K562 (cell line): ENCODE measurements around the gene METAP1D. TPM values are rescaled to one million over a fixed set of nuclear protein-coding genes. Genes with fewer than 3 reads are reported as not detected.
A peak's percentile ranks its signal among the peaks of the same experiment; 100 is the strongest.

Experiments used
- ATAC-seq: fragments of 200-7000 bp; cut with Tn5 transposase; 3 replicates; pipeline ENCODE4 v1.9.1; 2020; ENCODE audit warnings: moderate library complexity
- BruUV-seq: library from RNA; stranded (reverse); fragments of 400-500 nt; replicated peaks from 2 replicates; lab custom pipeline; 2021; lab: Mats Ljungman, UMichigan
- CTCF ChIA-PET: fragments of 300-600 bp; formaldehyde crosslinking; extraction: SDS; loops from one replicate; lab custom pipeline; 2021; ENCODE audit warnings: low intra/inter-chr PET ratio; lab: Yijun Ruan, JAX
- POLR2A ChIA-PET: fragments of 300-600, 350-650 bp; sonication (Branson Sonifier 250); formaldehyde crosslinking; extraction: SDS; loops from one replicate; lab custom pipeline; 2021; ENCODE audit warnings: antibody characterized with exemption, inconsistent platforms; lab: Yijun Ruan, JAX
- DNase-seq, 4 experiments: peaks; one replicate each; pipeline versions ENCODE4 v3.0.0 to v3.0.0-alpha.2; 2011 to 2018; ENCODE audit warnings: low spot score in 3 of 4, mixed read lengths in 3 of 4; ENCODE audit errors: extremely low read depth in 1 of 4
- FAIRE-seq: peaks from 2 replicates; lab custom pipeline; 2011; peaks lifted over from hg19 to GRCh38; lab: Jason Lieb, UNC
- H2AFZ ChIP-seq: 2 replicates; pipeline ENCODE4 v1.6.0; 2011; ENCODE audit warnings: low read depth, low read length, control low read depth, inconsistent platforms
- H3K27ac ChIP-seq: fragments of 200-600 bp; 3 replicates; pipeline ENCODE4 v1.8.0; 2011; ENCODE audit warnings: low read depth, mild to moderate bottlenecking, control low read depth, inconsistent platforms, low read length, moderate library complexity, mixed read lengths; ENCODE audit errors: extremely low read depth
- H3K27me3 ChIP-seq, 2 experiments: fragments of 300-600 bp in 1 of 2; 2 replicates in 1 of 2; 3 replicates in 1 of 2; pipeline versions ENCODE4 v1.6.0 to v1.8.0; 2011; ENCODE audit warnings: inconsistent platforms in 2 of 2, low read length in 2 of 2, mild to moderate bottlenecking in 1 of 2, mixed read lengths in 1 of 2, moderate library complexity in 1 of 2; ENCODE audit not compliant: control insufficient read depth in 2 of 2, insufficient read depth in 2 of 2
- H3K36me3 ChIP-seq: fragments of 300-600 bp; 3 replicates; pipeline ENCODE4 v1.8.0; 2011; ENCODE audit warnings: mild to moderate bottlenecking, low read length, inconsistent platforms; ENCODE audit not compliant: control insufficient read depth, insufficient read depth
- H3K4me1 ChIP-seq, 2 experiments: fragments of 200-600 bp in 1 of 2; replicated peaks in 1 of 2; 2 replicates in 1 of 2; 3 replicates in 1 of 2; pipeline versions ENCODE4 v1.5.1 to v1.8.0; 2011; ENCODE audit warnings: inconsistent platforms in 2 of 2, low read length in 2 of 2, mild to moderate bottlenecking in 1 of 2, mixed read lengths in 1 of 2, moderate library complexity in 1 of 2; ENCODE audit not compliant: control insufficient read depth in 2 of 2, insufficient read depth in 2 of 2
- H3K4me2 ChIP-seq: 2 replicates; pipeline ENCODE4 v1.6.1; 2011; ENCODE audit warnings: low read length, control low read depth, inconsistent platforms, mixed read lengths; ENCODE audit not compliant: insufficient read depth
- H3K4me3 ChIP-seq: fragments of 200-600 bp; sonication (generic), shearing (Covaris generic); 2 replicates; pipeline ENCODE4 v1.5.1; 2016; ENCODE audit warnings: control low read depth, inconsistent platforms
- H3K79me2 ChIP-seq: fragments of 200-600 bp; 3 replicates; pipeline ENCODE4 v1.8.0; 2011; ENCODE audit warnings: low read length, inconsistent platforms; ENCODE audit not compliant: control insufficient read depth, insufficient read depth
- H3K9ac ChIP-seq, 2 experiments: 2 replicates each; pipeline versions ENCODE4 v1.6.0 to v1.6.1; 2011; ENCODE audit warnings: low read depth in 2 of 2, low read length in 2 of 2, control low read depth in 1 of 2, inconsistent platforms in 1 of 2, mild to moderate bottlenecking in 1 of 2, mixed read lengths in 1 of 2; ENCODE audit not compliant: insufficient read depth in 1 of 2
- H3K9me1 ChIP-seq: one replicate; pipeline ENCODE4 v1.6.0; 2011; ENCODE audit warnings: inconsistent platforms, mild to moderate bottlenecking, low read length, moderate library complexity; ENCODE audit not compliant: control insufficient read depth, insufficient read depth
- H3K9me3 ChIP-seq: replicated peaks from 2 replicates; pipeline ENCODE4 v1.5.1; 2011; ENCODE audit warnings: low read depth, low read length, inconsistent platforms; ENCODE audit not compliant: control insufficient read depth, insufficient read depth
- H4K20me1 ChIP-seq: replicated peaks from 2 replicates; pipeline ENCODE4 v1.6.1; 2011; ENCODE audit warnings: low read length, inconsistent platforms, mixed read lengths; ENCODE audit not compliant: control insufficient read depth, insufficient read depth
- ARID1B ChIP-seq: fragments of 450-650 bp; IDR thresholded peaks from 2 replicates; pipeline ENCODE4 v1.6.1; 2016; ENCODE audit warnings: antibody characterized with exemption, mild to moderate bottlenecking, inconsistent platforms
- BACH1 ChIP-seq: fragments of 200-800 bp; sonication (Bioruptor generic); IDR thresholded peaks from 2 replicates; pipeline ENCODE4 v1.6.1; 2016; ENCODE audit warnings: missing genetic modification characterization, missing compliant biosample characterization
- CBX2 ChIP-seq: fragments of 200-600 bp; sonication (generic); IDR thresholded peaks from one replicate; pipeline ENCODE4 v1.6.1; 2012; ENCODE audit warnings: mild to moderate bottlenecking, low read length, inconsistent platforms; ENCODE audit not compliant: insufficient read depth, poor library complexity, severe bottlenecking
- CBX8 ChIP-seq: fragments of 200-600 bp; sonication (generic); IDR thresholded peaks from 2 replicates; pipeline ENCODE4 v1.6.1; 2012; ENCODE audit warnings: borderline replicate concordance, mixed run types, low read depth, mild to moderate bottlenecking, moderate library complexity, mixed read lengths, low read length, control low read depth, inconsistent platforms; ENCODE audit not compliant: poor library complexity, severe bottlenecking; ENCODE audit errors: extremely low read depth
- CSDE1 ChIP-seq, 2 experiments: fragments of 450-650 bp; IDR thresholded peaks; 2 replicates each; pipeline ENCODE4 v1.6.1; 2016; ENCODE audit warnings: mild to moderate bottlenecking in 1 of 2
- CXXC5 ChIP-seq: fragments of 250-450 bp; sonication (Bioruptor Pico); IDR thresholded peaks from 2 replicates; pipeline ENCODE4 v1.8.0; 2022; ENCODE audit warnings: inconsistent platforms, mild to moderate bottlenecking, moderate library complexity
- ELF2 ChIP-seq: fragments of 250-450 bp; sonication (Bioruptor Pico); IDR thresholded peaks from 2 replicates; pipeline ENCODE4 v1.5.0; 2021; ENCODE audit warnings: mild to moderate bottlenecking
- HNRNPLL ChIP-seq: fragments of 200-400 bp; formaldehyde crosslinking; IDR thresholded peaks from 2 replicates; pipeline ENCODE4 v1.6.1; 2017; ENCODE audit warnings: low read length, low read depth, mild to moderate bottlenecking; ENCODE audit not compliant: poor library complexity, severe bottlenecking
- KDM1A ChIP-seq, 2 experiments: fragments of 450-650 bp; IDR thresholded peaks; 2 replicates each; pipeline ENCODE4 v1.6.1; 2016; ENCODE audit warnings: mild to moderate bottlenecking in 2 of 2
- KDM4B ChIP-seq, 2 experiments: fragments of 450-650 bp in 1 of 2; sonication (generic) in 1 of 2; IDR thresholded peaks; 2 replicates each; pipeline ENCODE4 v1.6.1; 2016 to 2017; ENCODE audit warnings: borderline replicate concordance in 2 of 2, antibody characterized with exemption in 1 of 2, low read depth in 1 of 2, mild to moderate bottlenecking in 1 of 2
- NFATC3 ChIP-seq: fragments of 450-650 bp; IDR thresholded peaks from 2 replicates; pipeline ENCODE4 v1.6.1; 2017; ENCODE audit warnings: mild to moderate bottlenecking
- NRF1 ChIP-seq, 2 experiments: fragments of 450-650 bp; IDR thresholded peaks in 1 of 2; conservative IDR thresholded peaks in 1 of 2; 2 replicates each; pipeline ENCODE4 v1.6.1; 2014; ENCODE audit warnings: mild to moderate bottlenecking in 2 of 2
- SIRT6 ChIP-seq: IDR thresholded peaks from one replicate; pipeline ENCODE4 v1.6.1; 2012; ENCODE audit warnings: low read depth, mild to moderate bottlenecking, control low read depth, inconsistent platforms, low read length, moderate library complexity
- SMARCA4 ChIP-seq: fragments of 450-650 bp; IDR thresholded peaks from 2 replicates; pipeline ENCODE4 v1.6.1; 2016
- THAP7 ChIP-seq: fragments of 250-450 bp; sonication (Bioruptor Pico); IDR thresholded peaks from 2 replicates; pipeline ENCODE4 v1.5.0; 2021
- VEZF1 ChIP-seq: fragments of 200-800 bp; sonication (Bioruptor generic); IDR thresholded peaks from 2 replicates; pipeline ENCODE4 v1.6.1; 2017; ENCODE audit warnings: missing genetic modification characterization, missing compliant biosample characterization
- WGBS: fragments of 100-300 bp; shearing (Covaris generic); methylation state at CpG from one replicate; pipeline ENCODE4 v1.1.6; 2016; ENCODE audit warnings: low coverage, mixed read lengths; ENCODE audit not compliant: insufficient coverage; ENCODE audit errors: missing lambda C conversion rate; 5-methylcytosine and 5-hydroxymethylcytosine counted together
- in situ Hi-C: fragments of 300-500 bp; cut with MboI; formaldehyde crosslinking; loops from 4 replicates; pipeline ENCODE4 v1.15.0; 2018; ENCODE audit warnings: inconsistent platforms, mixed read lengths
- intact Hi-C: fragments of 100-400 bp; cut with micrococcal nuclease; formaldehyde crosslinking; loops from 2 replicates; pipeline ENCODE4 v1.14.2; 2022
- polyA plus RNA-seq, 8 experiments: library from polyadenylated mRNA; depleted of rRNA in 4 of 8; stranded (reverse) in 5 of 8; unstranded in 3 of 8; fragments of >200 nt; fragmentation: Nextera tagmentation in 2 of 8; fragmentation: Illumina TruSeq in 1 of 8; extraction: Ambion mirVana in 2 of 8; extraction: Trizol in 1 of 8; gene quantifications; 2 replicates each; pipeline versions ENCODE4 v1.2.1 to v1.2.3, GENCODE V29; 2011 to 2014; ENCODE audit warnings: inconsistent platforms in 1 of 8, missing spikeins in 1 of 8
- total RNA-seq, 7 experiments: library from RNA; depleted of rRNA in 6 of 7; stranded (reverse); fragments of >200 nt in 6 of 7; fragmentation: Illumina TruSeq in 2 of 7; extraction: Trizol in 2 of 7; gene quantifications; 2 replicates each; pipeline versions ENCODE4 v1.2.1 to v1.2.3, GENCODE V29; 2011 to 2021; ENCODE audit warnings: low replicate concordance in 1 of 7

Gene METAP1D
- total and polyA plus RNA-seq, 9 of the 15 experiments (the other 6 are each of a cell fraction or from before 2014, with no cell fraction given): 8.0 to 23.4 (median 15.7) TPM

GRCh38 chr2:172091761-172092566 is 92.2 kb downstream of the METAP1D start (continued):
- TF ChIP-seq THAP7 (CRISPR knock-in tag) (no peak), SIRT6 (no peak), KDM4B (IDR thresholded peaks at IDR 0.05; ENCODE audit: borderline replicate concordance in 2 of 2, low read depth in 1 of 2) (no peak), ELF2 (no peak), CSDE1 (IDR thresholded peaks at IDR 0.05) (no peak), NFATC3 (no peak)

- WGBS: 20% methylated on average over 18 of the region's 19 CpGs
- ChIA-PET POLR2A (interaction anchor here (0.8 to 1.1 kb wide), 2 partner anchors 8 to 9 kb away, joined by 3 to 5 read pairs; no protein-coding TSS in a partner anchor), CTCF (no interaction called here)
- TF ChIP-seq CBX2: no peak
- peak; percentile 53 for TF ChIP-seq VEZF1 (CRISPR knock-in tag)
- no peak for TF ChIP-seq CBX8
- 0 out of 2 replicates have a peak, but pooled peaks have one; percentile 48 for TF ChIP-seq SMARCA4
- 0 out of 2 replicates have a peak, but pooled peaks have one; percentile 19 for TF ChIP-seq CXXC5 (CRISPR knock-in tag)
- TF ChIP-seq NRF1 (conservative IDR thresholded peaks at IDR 0.05 in 1 of 2, IDR thresholded peaks at IDR 0.05 in 1 of 2): peak; percentile 40 to 56; a peak in 1 of 4 replicates
- TF ChIP-seq ARID1B: 0 out of 2 replicates have a peak, but pooled peaks have one; percentile 9
- TF ChIP-seq KDM1A (IDR thresholded peaks at IDR 0.05): 0 out of 4 replicates have a peak, but pooled peaks of 1 of the 2 experiments have one; percentile 5
- TF ChIP-seq BACH1 (tag): no peak
- peak; percentile 78 for TF ChIP-seq HNRNPLL
Observed at GRCh38 chr2:172092716-172093415, 93.1 kb downstream of the METAP1D start.

More at GRCh38 chr2:172092716-172093415, 93.1 kb downstream of the METAP1D start:
- H3K36me3 ChIP-seq: peaks cover 8% of the 10 kb centered on the region; the same call in 1 of the 3 replicates
- H3K4me2 ChIP-seq: peak overlapping the region; percentile 49
- in situ Hi-C loops: no loop called here
- H3K79me2 ChIP-seq: no peaks in the 10 kb centered on the region
- H3K4me1 ChIP-seq: peaks cover 8 to 21% of the 10 kb centered on the region in 2 experiments; a peak in 4 of 5 replicates
- H3K9me3 ChIP-seq: no peaks in the 10 kb centered on the region
- no peaks in the 10 kb centered on the region for H3K9me1 ChIP-seq
- no peaks in the 10 kb centered on the region for H4K20me1 ChIP-seq
- peak overlapping the region; percentile 74 for H2AFZ ChIP-seq
- H3K4me3 ChIP-seq: peak overlapping the region; percentile 20
- intact Hi-C loops: no loop called here
- ATAC-seq (peak; percentile 70), FAIRE-seq (peak; percentile 83), DNase-seq (peak in 3 of 4 experiments; percentile 35 to 55 (median 37))
- BruUV-seq: no TSS peak
- H3K27ac ChIP-seq: no peak overlapping the region
- H3K9ac ChIP-seq: peak overlapping the region; percentile 30 to 81; a peak in 3 of 4 replicates
- H3K27me3 ChIP-seq: no peaks in the 10 kb centered on the region
